Measurements from ENCODE around the gene RAD50. TPM values are rescaled to one million over a fixed set of nuclear protein-coding genes. Genes with fewer than 3 reads are reported as not detected.

Gene RAD50
- total and polyA plus RNA-seq, 7 donors: 6.0 to 34.6 (median 20.0) TPM

DNA sequence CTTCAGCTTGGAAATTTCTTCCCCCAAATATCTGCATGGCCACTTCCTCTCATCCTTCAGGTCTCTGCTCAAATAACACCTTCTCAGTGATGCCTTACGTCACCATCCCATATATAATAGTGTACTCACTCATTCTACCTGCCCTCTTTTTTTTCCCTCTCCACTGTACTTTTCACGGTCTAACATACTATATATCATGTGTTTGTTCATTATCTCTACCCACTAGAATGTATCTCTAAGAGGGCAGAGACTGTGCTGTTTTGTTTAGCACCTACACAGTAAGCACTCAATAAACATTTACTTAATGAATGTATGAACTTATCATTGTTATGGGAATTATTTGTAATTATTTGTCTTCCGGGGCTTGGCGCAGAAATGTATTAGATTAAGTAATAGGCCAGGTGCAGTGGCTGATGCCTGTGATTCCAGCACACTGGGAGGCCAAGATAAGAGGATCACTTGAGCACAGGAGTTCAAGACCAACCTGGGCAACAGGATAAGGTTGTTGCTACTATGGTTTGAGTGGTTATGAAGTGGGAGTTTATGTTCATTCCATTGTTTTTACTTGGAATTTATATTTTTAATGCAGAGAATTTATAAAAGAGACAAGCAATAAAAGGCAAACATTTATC, 95.2 kb downstream of the RAD50 start:
- TF ChIP-seq EP300 (IDR thresholded peaks at IDR 0.05): no peak
- TF ChIP-seq, protein P1, sequence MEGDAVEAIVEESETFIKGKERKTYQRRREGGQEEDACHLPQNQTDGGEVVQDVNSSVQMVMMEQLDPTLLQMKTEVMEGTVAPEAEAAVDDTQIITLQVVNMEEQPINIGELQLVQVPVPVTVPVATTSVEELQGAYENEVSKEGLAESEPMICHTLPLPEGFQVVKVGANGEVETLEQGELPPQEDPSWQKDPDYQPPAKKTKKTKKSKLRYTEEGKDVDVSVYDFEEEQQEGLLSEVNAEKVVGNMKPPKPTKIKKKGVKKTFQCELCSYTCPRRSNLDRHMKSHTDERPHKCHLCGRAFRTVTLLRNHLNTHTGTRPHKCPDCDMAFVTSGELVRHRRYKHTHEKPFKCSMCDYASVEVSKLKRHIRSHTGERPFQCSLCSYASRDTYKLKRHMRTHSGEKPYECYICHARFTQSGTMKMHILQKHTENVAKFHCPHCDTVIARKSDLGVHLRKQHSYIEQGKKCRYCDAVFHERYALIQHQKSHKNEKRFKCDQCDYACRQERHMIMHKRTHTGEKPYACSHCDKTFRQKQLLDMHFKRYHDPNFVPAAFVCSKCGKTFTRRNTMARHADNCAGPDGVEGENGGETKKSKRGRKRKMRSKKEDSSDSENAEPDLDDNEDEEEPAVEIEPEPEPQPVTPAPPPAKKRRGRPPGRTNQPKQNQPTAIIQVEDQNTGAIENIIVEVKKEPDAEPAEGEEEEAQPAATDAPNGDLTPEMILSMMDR (IDR thresholded peaks at IDR 0.05): no peak
- TF ChIP-seq POLR2AphosphoS5 (IDR thresholded peaks at IDR 0.05): no peak
- TF ChIP-seq POLR2A (IDR thresholded peaks at IDR 0.05): no peak
- 93 to 94% methylated on average over 4 of the region's 4 CpGs for WGBS, 2 donors
- DNase-seq: no peak
- intact Hi-C loops (cut with DNase I): no loop called here
- H3K4me1 ChIP-seq: peaks cover 0 to 15% (median 13%) of the 10 kb centered on the region in 4 donors
- peaks cover 0 to 3% (median 0%) of the 10 kb centered on the region in 4 donors for H3K9me3 ChIP-seq
- H3K27ac ChIP-seq: no peak overlapping the region
- H3K36me3 ChIP-seq: no peaks in the 10 kb centered on the region
- peaks cover 10 to 27% (median 13%) of the 10 kb centered on the region in 3 donors for H3K27me3 ChIP-seq
- no peak overlapping the region for H3K4me3 ChIP-seq

DNA sequence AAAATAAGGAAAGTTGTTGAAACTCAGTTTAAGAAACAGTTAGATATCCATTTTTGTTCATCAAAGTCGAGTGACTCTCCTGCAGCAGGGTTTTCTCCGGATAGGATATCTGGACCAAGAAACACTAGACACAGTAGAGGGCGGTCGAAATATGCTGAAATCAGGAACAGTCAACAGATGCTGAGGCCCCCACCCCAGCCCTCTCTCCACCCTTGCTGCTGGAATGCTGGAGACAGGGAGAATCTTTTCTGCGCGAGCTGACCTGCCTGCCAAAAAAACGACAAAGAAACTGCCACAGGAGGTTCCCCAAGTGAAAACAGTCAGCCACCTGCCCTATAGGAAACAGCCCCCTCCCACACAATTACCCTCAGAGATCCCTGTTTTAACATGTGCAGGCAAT, 96.9 kb downstream of the RAD50 start:
- H3K36me3 ChIP-seq: no peaks in the 10 kb centered on the region
- intact Hi-C loops (cut with DNase I): no loop called here
- TF ChIP-seq, protein P1 (IDR thresholded peaks at IDR 0.05): no peak
- TF ChIP-seq EP300 (IDR thresholded peaks at IDR 0.05): no peak
- no peak for TF ChIP-seq POLR2A (IDR thresholded peaks at IDR 0.05)
- no peak for TF ChIP-seq POLR2AphosphoS5 (IDR thresholded peaks at IDR 0.05)
- WGBS, 2 donors: 52 to 53% methylated on average over 7 of the region's 7 CpGs
- peaks cover 0 to 16% (median 13%) of the 10 kb centered on the region in 4 donors for H3K4me1 ChIP-seq
- DNase-seq: no peak
- H3K27me3 ChIP-seq: peaks cover 10 to 31% (median 13%) of the 10 kb centered on the region in 3 donors
- H3K9me3 ChIP-seq: no peaks in the 10 kb centered on the region
- no peak overlapping the region for H3K4me3 ChIP-seq
- no peak overlapping the region for H3K27ac ChIP-seq

DNA sequence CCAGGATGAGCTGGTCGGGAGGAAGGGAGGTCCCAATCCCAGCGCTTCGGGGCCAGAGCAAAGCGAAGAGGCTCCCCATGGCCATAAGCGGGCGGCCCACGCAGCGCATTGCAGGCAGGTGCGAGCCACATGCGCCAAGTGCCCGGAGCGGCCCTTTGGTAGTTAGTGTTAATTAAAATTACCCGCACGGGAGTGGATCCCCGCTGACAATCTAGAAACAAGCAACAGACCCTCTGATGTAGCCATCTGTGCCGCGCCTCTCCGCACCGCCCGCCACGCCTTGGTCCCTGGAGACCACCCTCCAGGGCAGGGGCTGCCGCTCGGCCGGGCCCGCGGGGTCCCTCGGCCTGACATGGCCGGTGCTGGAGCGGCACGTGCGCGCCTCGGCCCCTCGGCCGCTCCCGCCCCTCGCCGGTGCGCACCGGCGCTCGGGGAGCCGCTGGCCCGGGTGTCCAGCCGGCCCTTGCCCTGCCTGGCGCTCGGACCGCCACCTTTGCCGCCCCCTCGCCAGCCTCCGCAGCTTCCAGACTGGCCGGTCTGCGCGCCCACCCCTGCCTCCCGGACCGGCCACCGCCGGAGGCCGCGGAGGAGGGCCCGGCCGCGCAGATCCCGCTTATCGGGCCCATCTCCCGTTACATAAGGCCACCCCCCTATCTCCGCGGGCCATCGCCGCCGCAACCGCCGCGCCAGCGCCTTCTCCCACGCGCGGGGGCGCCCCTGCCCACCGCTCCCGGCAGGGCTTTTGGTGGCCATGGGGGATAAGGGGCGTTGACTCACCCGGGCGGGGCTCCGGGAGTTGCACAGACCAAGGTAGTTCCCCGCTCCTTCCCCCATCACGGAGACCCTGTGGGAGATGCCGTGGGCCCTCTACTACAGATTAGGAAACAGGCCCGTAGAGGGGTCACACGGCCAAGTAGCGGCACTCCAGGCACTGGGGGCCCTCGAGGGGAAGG, 99.3 kb downstream of the RAD50 start:
- H3K4me3 ChIP-seq: peak overlapping the region; percentile 19 to 55 (median 45)
- intact Hi-C loops (cut with DNase I): no loop called here
- peaks cover 10 to 31% (median 13%) of the 10 kb centered on the region in 3 donors for H3K27me3 ChIP-seq
- H3K4me1 ChIP-seq: peaks cover 0 to 16% (median 13%) of the 10 kb centered on the region in 4 donors
- DNase-seq: no peak
- TF ChIP-seq EP300 (IDR thresholded peaks at IDR 0.05) (no peak), POLR2A (IDR thresholded peaks at IDR 0.05) (no peak), POLR2AphosphoS5 (IDR thresholded peaks at IDR 0.05) (no peak)
- TF ChIP-seq, protein P1 (IDR thresholded peaks at IDR 0.05): no peak
- H3K9me3 ChIP-seq: no peaks in the 10 kb centered on the region
- H3K27ac ChIP-seq: no peak overlapping the region
- no peaks in the 10 kb centered on the region for H3K36me3 ChIP-seq
- 7 to 8% methylated on average over 92 of the region's 92 CpGs for WGBS, 2 donors

DNA sequence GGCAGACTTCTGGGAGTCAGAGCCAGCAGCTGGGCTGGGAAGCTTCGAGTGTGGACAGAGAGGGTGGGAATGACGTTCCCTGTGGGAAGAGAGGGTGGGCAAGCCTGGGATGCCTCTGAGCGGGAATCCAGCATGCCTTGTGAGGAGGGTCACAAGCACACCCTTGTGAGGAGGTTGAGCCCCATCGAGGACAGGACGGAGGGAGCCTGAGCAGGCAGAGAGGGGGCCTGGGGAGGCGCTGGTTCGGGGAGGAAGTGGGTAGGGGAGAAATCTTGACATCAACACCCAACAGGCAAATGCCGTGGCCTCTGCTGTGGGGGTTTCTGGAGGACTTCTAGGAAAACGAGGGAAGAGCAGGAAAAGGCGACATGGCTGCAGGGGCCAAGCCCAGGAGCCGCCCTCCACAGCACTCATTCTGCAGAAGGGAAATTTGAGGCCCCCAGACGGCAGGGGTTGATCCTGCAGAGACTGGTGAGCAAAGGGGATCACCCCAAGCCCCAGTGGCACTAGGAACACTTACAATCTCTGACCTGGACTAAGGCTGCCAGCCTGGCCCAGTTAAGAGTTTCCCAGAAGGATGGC, 100.1 kb downstream of the RAD50 start:
- H3K36me3 ChIP-seq: no peaks in the 10 kb centered on the region
- H3K27ac ChIP-seq: no peak overlapping the region
- TF ChIP-seq EP300 (IDR thresholded peaks at IDR 0.05) (no peak), POLR2A (IDR thresholded peaks at IDR 0.05) (no peak)
- H3K9me3 ChIP-seq: no peaks in the 10 kb centered on the region
- peaks cover 10 to 31% (median 13%) of the 10 kb centered on the region in 3 donors for H3K27me3 ChIP-seq
- peak overlapping the region in 3 of 4 donors; percentile 36 to 55 (median 54) for H3K4me3 ChIP-seq
- intact Hi-C loops (cut with DNase I): no loop called here
- DNase-seq: no peak
- WGBS, 2 donors: 64 to 81% methylated on average over 12 of the region's 12 CpGs
- peaks cover 0 to 16% (median 13%) of the 10 kb centered on the region in 4 donors for H3K4me1 ChIP-seq
